MCF 10A (cell line): ENCODE results near the gene PER2. TPM values are rescaled to one million over a fixed set of nuclear protein-coding genes. Genes with fewer than 3 reads are reported as not detected.
"Not testable (repeated sequence)": the region's sequence is repeated elsewhere in the genome, so short reads cannot be mapped to it uniquely, and the experiment has no call there.

ENCODE experiments used
- BruUV-seq: library from RNA; stranded (reverse); fragments of 400-500 nt; replicated peaks from 2 replicates; lab custom pipeline; 2021; lab: Mats Ljungman, UMichigan
- CTCF ChIA-PET: fragments of 300-600 bp; sonication (Branson Sonifier 250); formaldehyde crosslinking; extraction: SDS; loops from one replicate; lab custom pipeline; 2021; ENCODE audit warnings: antibody characterized with exemption, inconsistent platforms; lab: Yijun Ruan, JAX
- POLR2A ChIA-PET: fragments of 300-600, 350-650 bp; sonication (Branson Sonifier 250); formaldehyde crosslinking; extraction: SDS; loops from one replicate; lab custom pipeline; 2020; ENCODE audit warnings: antibody characterized with exemption, inconsistent platforms; lab: Yijun Ruan, JAX
- DNase-seq: peaks from one replicate; pipeline ENCODE4 v3.0.0-alpha.2; 2018; ENCODE audit not compliant: unreplicated experiment
- H3K27ac Mint-ChIP-seq: one replicate; pipeline ENCODE4 v1.8.0; 2022; ENCODE audit warnings: mild to moderate bottlenecking, low read depth, mixed read lengths; ENCODE audit not compliant: unreplicated experiment
- H3K27me3 Mint-ChIP-seq: one replicate; pipeline ENCODE4 v1.8.0; 2022; ENCODE audit warnings: mixed read lengths; ENCODE audit not compliant: insufficient read depth, unreplicated experiment
- H3K36me3 Mint-ChIP-seq: one replicate; pipeline ENCODE4 v1.8.0; 2022; ENCODE audit warnings: mild to moderate bottlenecking, moderate library complexity, mixed read lengths; ENCODE audit not compliant: insufficient read depth, unreplicated experiment
- H3K4me1 Mint-ChIP-seq: one replicate; pipeline ENCODE4 v1.8.0; 2022; ENCODE audit warnings: mixed read lengths; ENCODE audit not compliant: insufficient read depth, unreplicated experiment
- H3K4me3 Mint-ChIP-seq: one replicate; pipeline ENCODE4 v1.8.0; 2022; ENCODE audit warnings: mild to moderate bottlenecking, moderate library complexity, mixed read lengths; ENCODE audit not compliant: unreplicated experiment
- H3K9me3 Mint-ChIP-seq: one replicate; pipeline ENCODE4 v1.8.0; 2022; ENCODE audit warnings: mixed read lengths; ENCODE audit not compliant: unreplicated experiment
- CTCF ChIP-seq: fragments of 200-600 bp; IDR thresholded peaks from one replicate; pipeline ENCODE4 v1.8.0; 2022; ENCODE audit warnings: antibody characterized with exemption, mild to moderate bottlenecking; ENCODE audit not compliant: unreplicated experiment
- intact Hi-C: fragments of 100-400 bp; cut with micrococcal nuclease; formaldehyde crosslinking; loops from 2 replicates; pipeline ENCODE4 v1.14.1; 2022
- total RNA-seq: library from RNA; stranded (reverse); gene quantifications from 2 replicates; pipeline ENCODE4 v1.2.3, GENCODE V29; 2022

PER2 gene
- total RNA-seq, 1 experiment from 2014 or later, result 8.9 TPM

DNA sequence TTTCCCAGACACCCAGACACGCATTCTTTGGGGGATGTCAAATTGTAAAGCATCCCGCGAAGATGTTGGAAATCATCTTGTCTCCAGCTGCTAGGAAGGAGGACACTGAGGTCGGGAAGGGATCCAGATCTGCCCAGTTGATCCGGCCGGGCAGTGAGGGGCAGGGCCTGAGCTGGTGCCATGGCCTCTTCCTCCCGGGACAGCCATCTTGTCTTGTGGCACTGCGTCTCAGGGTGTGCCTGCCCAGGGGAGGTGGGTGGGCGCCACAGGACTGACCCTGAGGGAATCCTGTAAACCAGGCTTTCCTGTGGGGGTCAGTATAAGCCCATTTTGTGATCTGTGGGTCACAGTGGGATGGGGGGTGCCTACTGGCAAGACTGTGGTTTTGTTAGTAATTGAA, 42.0 kb upstream of the PER2 start:
- no peaks in the 10 kb centered on the region for H3K27me3 Mint-ChIP-seq
- no TSS peak for BruUV-seq
- peaks cover 67% of the 10 kb centered on the region for H3K36me3 Mint-ChIP-seq
- DNase-seq, result no peak
- intact Hi-C loops, result no loop called here
- H3K9me3 Mint-ChIP-seq, result no peaks in the 10 kb centered on the region
- H3K4me1 Mint-ChIP-seq, result no peaks in the 10 kb centered on the region
- CTCF ChIA-PET, result interaction anchor here (0.6 kb wide), 1 partner anchor 21 kb away, joined by 3 read pairs; no protein-coding TSS in a partner anchor
- no peak overlapping the region for H3K27ac Mint-ChIP-seq
- H3K4me3 Mint-ChIP-seq, result no peak overlapping the region
- TF ChIP-seq CTCF, result no peak
- POLR2A ChIA-PET, result no interaction called here

DNA sequence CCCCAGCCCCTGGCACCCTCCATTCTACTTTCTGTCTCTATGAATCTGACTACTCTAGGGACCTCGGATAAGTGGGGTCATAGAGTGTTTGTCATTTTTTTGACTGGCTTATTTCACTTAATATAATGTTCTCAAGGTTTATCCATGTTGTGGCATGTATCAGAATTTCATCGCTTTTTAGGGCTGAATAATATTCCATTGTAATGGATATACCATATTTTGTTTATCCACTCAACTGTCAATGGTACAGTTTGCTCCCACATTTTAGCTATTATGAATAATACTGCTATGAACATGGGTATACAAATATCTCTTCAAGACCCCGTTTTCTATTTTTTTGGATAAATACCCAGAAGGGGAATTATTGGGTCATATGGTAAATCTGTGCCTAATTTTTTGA, 39.3 kb upstream of the PER2 start:
- no peaks in the 10 kb centered on the region for H3K9me3 Mint-ChIP-seq
- H3K27ac Mint-ChIP-seq, result no peak overlapping the region
- peaks cover 61% of the 10 kb centered on the region for H3K36me3 Mint-ChIP-seq
- intact Hi-C loops, result no loop called here
- CTCF ChIA-PET, result interaction anchor here (0.7 to 1.4 kb wide), 4 partner anchors 12 to 41 kb away, joined by 3 to 5 read pairs (median 4); no protein-coding TSS in a partner anchor
- H3K4me3 Mint-ChIP-seq, result no peak overlapping the region
- no TSS peak for BruUV-seq
- POLR2A ChIA-PET, result no interaction called here
- no peak for TF ChIP-seq CTCF
- no peaks in the 10 kb centered on the region for H3K4me1 Mint-ChIP-seq
- no peak for DNase-seq
- H3K27me3 Mint-ChIP-seq, result no peaks in the 10 kb centered on the region

DNA sequence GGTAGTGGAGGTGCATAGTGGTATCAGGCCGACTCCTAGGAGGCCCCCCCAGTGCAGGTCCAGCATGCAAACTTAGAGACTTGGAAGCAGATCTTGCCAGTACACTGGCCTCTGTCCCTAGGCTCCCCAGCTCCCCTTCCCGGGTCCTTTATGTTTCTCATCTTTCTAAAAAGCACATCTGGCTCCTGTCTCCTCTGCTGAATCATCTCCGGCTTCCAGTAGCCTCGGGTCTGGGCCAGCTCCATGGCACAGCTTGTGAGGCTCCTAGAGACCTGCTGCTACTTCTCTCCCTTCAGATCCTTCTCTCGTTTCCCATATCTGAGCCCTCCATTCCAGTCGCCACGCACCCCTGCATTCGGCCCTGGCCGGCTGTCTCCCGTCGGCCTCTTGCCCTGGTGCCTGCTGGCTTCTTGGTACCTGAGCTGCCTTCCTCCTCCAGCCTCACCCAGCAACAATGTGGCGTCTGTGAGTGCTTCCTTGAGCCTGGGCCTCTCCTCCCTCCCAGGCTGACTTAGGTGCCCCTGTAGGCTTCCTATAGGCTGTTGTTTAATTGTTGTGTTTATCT, 38.5 kb upstream of the PER2 start:
- ChIA-PET CTCF (interaction anchor here (1.1 to 1.3 kb wide), 2 partner anchors 22 to 31 kb away, joined by 3 to 4 read pairs; no protein-coding TSS in a partner anchor), POLR2A (no interaction called here)
- Mint-ChIP-seq H3K27ac (no peak overlapping the region), H3K4me3 (no peak overlapping the region), H3K27me3 (no peaks in the 10 kb centered on the region), H3K4me1 (peaks cover 2% of the 10 kb centered on the region), H3K36me3 (peaks cover 57% of the 10 kb centered on the region), H3K9me3 (no peaks in the 10 kb centered on the region)
- BruUV-seq, result no TSS peak
- no peak for TF ChIP-seq CTCF
- intact Hi-C loops, result no loop called here
- no peak for DNase-seq

- TF ChIP-seq CTCF, result no peak
- intact Hi-C loops, result no loop called here
- BruUV-seq, result no TSS peak
- Mint-ChIP-seq H3K4me3 (no peak overlapping the region), H3K36me3 (peaks cover 57% of the 10 kb centered on the region), H3K27ac (no peak overlapping the region), H3K4me1 (peaks cover 7% of the 10 kb centered on the region), H3K9me3 (no peaks in the 10 kb centered on the region), H3K27me3 (no peaks in the 10 kb centered on the region)
- no peak for DNase-seq
- ChIA-PET POLR2A (interaction anchor here (0.8 kb wide), 1 partner anchor 36 kb away, joined by 3 read pairs; no protein-coding TSS in a partner anchor), CTCF (interaction anchor here (1.1 kb wide), 1 partner anchor 32 kb away, joined by 3 read pairs; no protein-coding TSS in a partner anchor)
These were observed 37.3 kb upstream of the PER2 start for GRCh38 chr2:238325694-238326093.

DNA sequence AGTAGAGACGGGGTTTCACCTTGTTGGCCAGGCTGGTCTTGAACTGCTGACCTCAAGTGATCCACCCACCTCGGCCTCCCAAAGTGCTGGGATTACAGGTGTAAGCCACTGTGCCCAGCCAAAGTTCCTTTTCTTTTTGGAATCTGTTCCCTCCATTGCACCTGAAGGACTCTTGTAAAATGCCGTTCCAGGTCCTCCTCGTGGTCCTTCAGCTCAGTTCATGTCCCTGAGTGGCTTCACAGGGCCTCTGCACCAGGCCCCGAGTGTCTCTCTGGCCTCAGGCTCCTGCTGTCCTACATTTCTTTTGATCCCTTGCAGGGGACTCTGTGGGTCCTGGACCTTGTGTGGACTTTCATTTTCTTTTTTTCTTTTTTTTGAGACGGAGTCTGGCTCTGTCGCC, 35.8 kb upstream of the PER2 start:
- POLR2A ChIA-PET, result interaction anchor here (1.0 to 6.4 kb wide), 2 partner anchors 11 to 36 kb away, joined by 3 to 139 read pairs; partner anchors contain the start of gene PER2
- BruUV-seq, H3K4me3 Mint-ChIP-seq, H3K27ac Mint-ChIP-seq, intact Hi-C loops, H3K4me1 Mint-ChIP-seq, H3K27me3 Mint-ChIP-seq, DNase-seq, H3K9me3 Mint-ChIP-seq, CTCF ChIA-PET: not testable (repeated sequence)
- peaks cover 43% of the 10 kb centered on the region for H3K36me3 Mint-ChIP-seq
